ENCODE data around the gene ABCF1. TPM values are rescaled to one million over a fixed set of nuclear protein-coding genes. Genes with fewer than 3 reads are reported as not detected.
A peak's percentile ranks its signal among the peaks of the same experiment; 100 is the strongest.

The ABCF1 gene
- total RNA-seq, 2 donors from 2014 or later: 33.9 to 41.3 TPM

GRCh38 chr6:30611150-30611855 lies 40.1 kb downstream of the ABCF1 start:
- H3K36me3 ChIP-seq: peaks cover 40% of the 10 kb centered on the region
- TF ChIP-seq CTCF (IDR thresholded peaks at IDR 0.05): no peak
- no peak overlapping the region for H3K4me3 ChIP-seq
- H3K27ac ChIP-seq: no peak overlapping the region
- H3K4me1 ChIP-seq: peaks cover 0 to 54% of the 10 kb centered on the region in 2 donors
- DNase-seq (ENCODE audit: low spot score): no peak
- no peaks in the 10 kb centered on the region for H3K9me3 ChIP-seq
- H3K27me3 ChIP-seq: no peaks in the 10 kb centered on the region

- no peaks in the 10 kb centered on the region for H3K9me3 ChIP-seq
- H3K27me3 ChIP-seq: no peaks in the 10 kb centered on the region
- H3K27ac ChIP-seq: no peak overlapping the region
- DNase-seq (ENCODE audit: low spot score): no peak
- H3K4me3 ChIP-seq: no peak overlapping the region
- peaks cover 40% of the 10 kb centered on the region for H3K36me3 ChIP-seq
- no peak for TF ChIP-seq CTCF (IDR thresholded peaks at IDR 0.05)
- peaks cover 0 to 54% of the 10 kb centered on the region in 2 donors for H3K4me1 ChIP-seq
These were observed 40.6 kb downstream of the ABCF1 start for GRCh38 chr6:30611856-30612194.

GRCh38 chr6:30612213-30612612 lies 41.0 kb downstream of the ABCF1 start:
- Histone ChIP-seq H3K9me3 (no peaks in the 10 kb centered on the region), H3K36me3 (peaks cover 38% of the 10 kb centered on the region), H3K4me1 (peaks cover 0 to 54% of the 10 kb centered on the region in 2 donors), H3K4me3 (no peak overlapping the region), H3K27me3 (no peaks in the 10 kb centered on the region), H3K27ac (peak overlapping the region; percentile 25 to 97)
- peak in 1 of 2 donors; percentile 41 for TF ChIP-seq CTCF (IDR thresholded peaks at IDR 0.05)
- no peak for DNase-seq (ENCODE audit: low spot score)

GRCh38 chr6:30612687-30613248 lies 41.5 kb downstream of the ABCF1 start:
- Histone ChIP-seq H3K4me1 (peaks cover 0 to 54% of the 10 kb centered on the region in 2 donors), H3K27me3 (no peaks in the 10 kb centered on the region), H3K4me3 (no peak overlapping the region), H3K9me3 (no peaks in the 10 kb centered on the region), H3K36me3 (peaks cover 32% of the 10 kb centered on the region), H3K27ac (peak overlapping the region; percentile 25 to 97)
- TF ChIP-seq CTCF (IDR thresholded peaks at IDR 0.05): no peak
- no peak for DNase-seq (ENCODE audit: low spot score)

- no peak for TF ChIP-seq CTCF (IDR thresholded peaks at IDR 0.05)
- peaks cover 25% of the 10 kb centered on the region for H3K36me3 ChIP-seq
- peak overlapping the region; percentile 97 for H3K27ac ChIP-seq
- DNase-seq (ENCODE audit: low spot score): no peak
- no peaks in the 10 kb centered on the region for H3K9me3 ChIP-seq
- no peak overlapping the region for H3K4me3 ChIP-seq
- H3K27me3 ChIP-seq: no peaks in the 10 kb centered on the region
- peaks cover 0 to 58% of the 10 kb centered on the region in 2 donors for H3K4me1 ChIP-seq
These were observed 42.2 kb downstream of the ABCF1 start for GRCh38 chr6:30613251-30614043.
